ENCODE measurements around the gene FAM174C. TPM values are rescaled to one million over a fixed set of nuclear protein-coding genes. Genes with fewer than 3 reads are reported as not detected.

FAM174C gene
- total RNA-seq, 4 donors from 2014 or later = 14.2 to 42.2 (median 21.8) TPM

- ATAC-seq = no peak
- Histone ChIP-seq H3K36me3 (no peaks in the 10 kb centered on the region), H3K4me3 (no peak overlapping the region), H3K9me3 (no peaks in the 10 kb centered on the region), H3K27me3 (peaks cover 69% of the 10 kb centered on the region), H3K27ac (no peak overlapping the region), H3K4me1 (peaks cover 0 to 15% (median 8%) of the 10 kb centered on the region in 3 donors)
- no peak for TF ChIP-seq POLR2AphosphoS5 (IDR thresholded peaks at IDR 0.05)
- TF ChIP-seq EP300 (IDR thresholded peaks at IDR 0.05) = no peak
- TF ChIP-seq POLR2A (IDR thresholded peaks at IDR 0.05) = no peak
- no peak for TF ChIP-seq CTCF (IDR thresholded peaks at IDR 0.05)
- WGBS, 2 donors (ENCODE audit: low coverage in 1 of 2) = 72 to 90% methylated on average over 3 to 4 of the region's 16 CpGs
Observed at GRCh38 chr19:1322198-1322981, 47.1 kb downstream of the FAM174C start.

- TF ChIP-seq EP300 (IDR thresholded peaks at IDR 0.05) (no peak), CTCF (IDR thresholded peaks at IDR 0.05) (no peak), POLR2A (IDR thresholded peaks at IDR 0.05) (no peak), POLR2AphosphoS5 (IDR thresholded peaks at IDR 0.05) (no peak)
- Histone ChIP-seq H3K4me1 (peaks cover 0 to 15% (median 8%) of the 10 kb centered on the region in 3 donors), H3K4me3 (peak overlapping the region in 1 of 2 donors; percentile 48), H3K27ac (peak overlapping the region in 1 of 4 donors; percentile 73), H3K36me3 (no peaks in the 10 kb centered on the region), H3K27me3 (peaks cover 50% of the 10 kb centered on the region), H3K9me3 (no peaks in the 10 kb centered on the region)
- ATAC-seq = no peak
- WGBS, 2 donors (ENCODE audit: low coverage in 1 of 2) = 60 to 77% methylated on average over 3 to 9 of the region's 12 CpGs
Observed at GRCh38 chr19:1324249-1324805, 49.0 kb downstream of the FAM174C start.

GRCh38 chr19:1324806-1325567, 49.7 kb downstream of the FAM174C start:
- TF ChIP-seq CTCF (IDR thresholded peaks at IDR 0.05) (no peak), EP300 (IDR thresholded peaks at IDR 0.05) (no peak), POLR2A (IDR thresholded peaks at IDR 0.05) (no peak), POLR2AphosphoS5 (IDR thresholded peaks at IDR 0.05) (peak; percentile 7)
- Histone ChIP-seq H3K9me3 (no peaks in the 10 kb centered on the region), H3K27ac (peak overlapping the region in 1 of 4 donors; percentile 73), H3K4me1 (peaks cover 0 to 15% (median 8%) of the 10 kb centered on the region in 3 donors), H3K27me3 (peaks cover 44% of the 10 kb centered on the region), H3K4me3 (peak overlapping the region in 1 of 2 donors; percentile 48), H3K36me3 (no peaks in the 10 kb centered on the region)
- ATAC-seq = peak; percentile 85
- 20% methylated on average over 1 of the region's 66 CpGs; no CpG with 5 or more reads in 1 of the 2 donors for WGBS, 2 donors (ENCODE audit: low coverage in 1 of 2)

GRCh38 chr19:1325568-1326294, 50.4 kb downstream of the FAM174C start:
- TF ChIP-seq EP300 (IDR thresholded peaks at IDR 0.05) (no peak), POLR2A (IDR thresholded peaks at IDR 0.05) (no peak), POLR2AphosphoS5 (IDR thresholded peaks at IDR 0.05) (no peak), CTCF (IDR thresholded peaks at IDR 0.05) (no peak)
- no peak for ATAC-seq
- Histone ChIP-seq H3K27ac (peak overlapping the region in 1 of 4 donors; percentile 73), H3K4me3 (peak overlapping the region in 1 of 2 donors; percentile 48), H3K36me3 (no peaks in the 10 kb centered on the region), H3K9me3 (no peaks in the 10 kb centered on the region), H3K4me1 (peaks cover 0 to 15% (median 8%) of the 10 kb centered on the region in 3 donors), H3K27me3 (peaks cover 42% of the 10 kb centered on the region)
- 24% methylated on average over 3 of the region's 38 CpGs; no CpG with 5 or more reads in 1 of the 2 donors for WGBS, 2 donors (ENCODE audit: low coverage in 1 of 2)
